A549 (cell line): ENCODE results near the gene RTL9.

Experiments
- CEBPB ChIP-seq, 2 experiments: fragments of >200 bp in 1 of 2; sonication (Bioruptor Twin) in 1 of 2; formaldehyde crosslinking in 1 of 2; IDR thresholded peaks; 2 replicates each; pipeline ENCODE4 v1.6.1; 2012 to 2016
- CTCF ChIP-seq: fragments of >200 bp; sonication (Bioruptor Twin); formaldehyde crosslinking; IDR thresholded peaks from 3 replicates; pipeline ENCODE4 v1.5.1; 2016
- HOXB5 ChIP-seq: fragments of 250-450 bp; sonication (Bioruptor Pico); IDR thresholded peaks from 2 replicates; pipeline ENCODE4 v1.5.0; 2020; ENCODE audit warnings: mild to moderate bottlenecking, moderate library complexity
- RAD21 ChIP-seq, 2 experiments: fragments of >200 bp in 1 of 2; sonication (Bioruptor Twin) in 1 of 2; formaldehyde crosslinking in 1 of 2; IDR thresholded peaks in 1 of 2; conservative IDR thresholded peaks in 1 of 2; 2 replicates in 1 of 2; 3 replicates in 1 of 2; pipeline ENCODE4 v1.6.1; 2012 to 2018; ENCODE audit warnings: inconsistent platforms in 1 of 2
- RARB ChIP-seq: fragments of 250-450 bp; sonication (Bioruptor Pico); IDR thresholded peaks from 2 replicates; pipeline ENCODE4 v1.8.0; 2021; ENCODE audit warnings: mild to moderate bottlenecking, moderate library complexity

DNA sequence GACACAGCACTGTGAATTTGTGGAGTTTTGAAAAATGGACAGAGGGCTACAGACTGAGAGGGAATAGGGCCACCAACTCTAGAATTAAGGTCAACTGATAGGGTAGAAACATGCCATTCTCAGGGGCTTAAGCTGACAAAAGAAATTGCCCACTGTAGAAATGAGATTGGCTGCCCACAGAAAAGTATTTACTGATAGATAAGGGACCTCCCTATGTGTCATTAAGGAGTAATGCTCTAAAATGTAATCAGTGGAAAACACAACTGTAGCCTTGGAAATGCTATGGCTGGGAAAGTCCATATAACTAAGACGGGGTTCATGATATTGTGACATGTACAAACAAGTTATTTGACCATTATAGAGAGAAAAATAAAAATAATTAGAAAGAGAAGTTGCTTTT lies 4.6 kb downstream of the RTL9 start:
- TF ChIP-seq RAD21 (conservative IDR thresholded peaks at IDR 0.05 in 1 of 2, IDR thresholded peaks at IDR 0.05 in 1 of 2) (no peak), RARB (CRISPR knock-in tag) (no peak), CTCF (no peak), CEBPB (IDR thresholded peaks at IDR 0.05) (no peak), HOXB5 (CRISPR knock-in tag) (no peak)
